B cell (primary cell): Measurements from ENCODE around the gene TRIB2. TPM values are rescaled to one million over a fixed set of nuclear protein-coding genes. Genes with fewer than 3 reads are reported as not detected.

Experiments
- ATAC-seq: fragments of 200-7000 bp; cut with Tn5 transposase; one replicate; pipeline ENCODE4 v1.10.0; 2021; ENCODE audit warnings: low read depth, mild to moderate bottlenecking, moderate number of reproducible peaks, moderate library complexity
- CTCF ChIA-PET: fragments of 350-600 bp; sonication (Branson Sonifier 250); formaldehyde crosslinking; loops from one replicate; lab custom pipeline; 2021; ENCODE audit warnings: antibody characterized with exemption, inconsistent platforms; lab: Charles Lee
- POLR2A ChIA-PET: fragments of 350-600 bp; sonication (Branson Sonifier 250); formaldehyde crosslinking; loops from one replicate; lab custom pipeline; 2021; ENCODE audit warnings: antibody characterized with exemption; lab: Charles Lee
- DNase-seq: peaks from one replicate; pipeline ENCODE4 v3.0.0; 2013
- H2AFZ ChIP-seq: 2 replicates; pipeline ENCODE4 v1.6.1; 2012; ENCODE audit warnings: mild to moderate bottlenecking, low read depth, low read length; ENCODE audit not compliant: insufficient read depth, poor library complexity, severe bottlenecking
- H3K27ac ChIP-seq, 2 donors: 1 replicate in 1 of 2; 2 replicates in 1 of 2; pipeline ENCODE4 v1.5.1; 2012 to 2013; ENCODE audit warnings: low read length in 2 of 2, mild to moderate bottlenecking in 2 of 2, moderate library complexity in 1 of 2
- H3K27me3 ChIP-seq, 4 experiments: fragments of 200-600 bp in 1 of 4; sonication (generic) in 1 of 4; replicated peaks in 1 of 4; 1 replicate in 2 of 4; 2 replicates in 2 of 4; pipeline versions ENCODE4 v1.6.1 to v1.7.0; 2013 to 2016; ENCODE audit warnings: low read length in 3 of 4, mild to moderate bottlenecking in 2 of 4, mixed read lengths in 1 of 4, moderate library complexity in 1 of 4; ENCODE audit not compliant: insufficient read depth in 4 of 4, control insufficient read depth in 3 of 4; ENCODE audit errors: control extremely low read depth in 1 of 4
- H3K36me3 ChIP-seq, 2 experiments: replicated peaks in 1 of 2; 1 replicate in 1 of 2; 2 replicates in 1 of 2; pipeline versions ENCODE4 v1.6.1 to v1.7.1; 2013; ENCODE audit warnings: low read length in 1 of 2; ENCODE audit not compliant: insufficient read depth in 2 of 2, control insufficient read depth in 1 of 2; ENCODE audit errors: control extremely low read depth in 1 of 2, extremely low read depth in 1 of 2
- H3K4me1 ChIP-seq, 2 donors: fragments of 200-600 bp in 1 of 2; sonication (generic) in 1 of 2; 1 replicate in 1 of 2; 2 replicates in 1 of 2; pipeline versions ENCODE4 v1.5.1 to v1.6.1; 2013 to 2017; ENCODE audit warnings: low read length in 2 of 2; ENCODE audit not compliant: control insufficient read depth in 2 of 2, insufficient read depth in 2 of 2
- H3K4me2 ChIP-seq: replicated peaks from 2 replicates; pipeline ENCODE3; 2012; ENCODE audit warnings: mild to moderate bottlenecking, low read depth, low read length; ENCODE audit not compliant: poor library complexity, severe bottlenecking
- H3K4me3 ChIP-seq, 5 experiments: fragments of 200-600 bp in 1 of 5; sonication (generic) in 1 of 5; 1 replicate in 3 of 5; 2 replicates in 2 of 5; pipeline versions ENCODE4 v1.5.1 to v1.7.0; 2011 to 2016; ENCODE audit warnings: low read length in 4 of 5, mild to moderate bottlenecking in 4 of 5, low read depth in 2 of 5, control low read depth in 1 of 5, moderate library complexity in 1 of 5; ENCODE audit not compliant: insufficient read depth in 1 of 5; ENCODE audit errors: control extremely low read depth in 1 of 5, extremely low read depth in 1 of 5
- H3K79me2 ChIP-seq: fragments of 200-600 bp; sonication (generic); one replicate; pipeline ENCODE4 v1.6.0; 2016; ENCODE audit warnings: low read length; ENCODE audit not compliant: control insufficient read depth, insufficient read depth
- H3K9ac ChIP-seq: fragments of 200-600 bp; sonication (generic); 2 replicates; pipeline ENCODE4 v1.6.1; 2017; ENCODE audit warnings: mild to moderate bottlenecking, low read length, moderate library complexity
- H3K9me3 ChIP-seq, 3 donors: one replicate each; pipeline versions ENCODE4 v1.6.1 to v1.7.1; 2013; ENCODE audit warnings: low read length in 2 of 3; ENCODE audit not compliant: control insufficient read depth in 2 of 3, insufficient read depth in 1 of 3; ENCODE audit errors: control extremely low read depth in 1 of 3
- H4K20me1 ChIP-seq: 2 replicates; pipeline ENCODE4 v1.6.0; 2012; ENCODE audit warnings: mild to moderate bottlenecking, low read length; ENCODE audit not compliant: insufficient read depth, control insufficient read depth, poor library complexity, severe bottlenecking
- H3K27ac Mint-ChIP-seq: one replicate; pipeline ENCODE4 v1.8.0; 2021; ENCODE audit warnings: mixed read lengths
- H3K27me3 Mint-ChIP-seq: one replicate; pipeline ENCODE4 v1.8.0; 2021; ENCODE audit warnings: mixed read lengths
- H3K4me1 Mint-ChIP-seq: one replicate; pipeline ENCODE4 v1.8.0; 2021; ENCODE audit warnings: mixed read lengths
- H3K4me3 Mint-ChIP-seq: one replicate; pipeline ENCODE4 v1.8.0; 2021; ENCODE audit warnings: mixed read lengths
- H3K9me3 Mint-ChIP-seq: one replicate; pipeline ENCODE4 v1.8.0; 2022; ENCODE audit warnings: mixed read lengths; ENCODE audit not compliant: insufficient read depth
- CTCF ChIP-seq: fragments of 200-600 bp; IDR thresholded peaks from one replicate; pipeline ENCODE4 v1.8.0; 2022; ENCODE audit warnings: antibody characterized with exemption, mild to moderate bottlenecking
- EZH2 ChIP-seq: IDR thresholded peaks from 2 replicates; pipeline ENCODE4 v1.6.1; 2012; ENCODE audit warnings: borderline replicate concordance, low read depth, mild to moderate bottlenecking, moderate library complexity, low read length; ENCODE audit not compliant: insufficient read depth, poor library complexity, severe bottlenecking
- WGBS: methylation state at CpG from one replicate; pipeline ENCODE4 v1.1.5; 2013; ENCODE audit warnings: missing lambda C conversion rate; ENCODE audit not compliant: insufficient coverage; 5-methylcytosine and 5-hydroxymethylcytosine counted together
- intact Hi-C: fragments of 100-400 bp; cut with micrococcal nuclease; formaldehyde crosslinking; loops from one replicate; pipeline ENCODE4 v1.10.0; 2022
- polyA plus RNA-seq: library from polyadenylated mRNA; depleted of rRNA; stranded (reverse); fragments of >200 nt; gene quantifications from 2 replicates; pipeline ENCODE4 v1.2.3, GENCODE V29; 2012
- total RNA-seq, 2 donors: library from RNA; stranded (reverse); fragments of 120-200 nt in 1 of 2; gene quantifications; 1 replicate in 1 of 2; 2 replicates in 1 of 2; pipeline versions ENCODE4 v1.2.3 to v1.2.4, GENCODE V29; 2013 to 2022

Gene TRIB2
- total and polyA plus RNA-seq, 2 donors (not counting 1 experiment from before 2014, with no cell fraction given) = 36.3 to 117 TPM

- H4K20me1 ChIP-seq = peaks cover 94% of the 10 kb centered on the region
- DNase-seq (peak; percentile 36), ATAC-seq (no peak)
- H3K4me3 ChIP-seq = peak overlapping the region in 1 of 5 experiments; percentile 16
- 38% methylated on average over 3 of the region's 5 CpGs for WGBS
- peaks cover 0 to 79% of the 10 kb centered on the region in 2 experiments for H3K36me3 ChIP-seq
- H3K4me2 ChIP-seq = peak overlapping the region; percentile 60
- H3K9me3 ChIP-seq = no peaks in the 10 kb centered on the region
- H2AFZ ChIP-seq = no peak overlapping the region
- peaks cover 64 to 70% of the 10 kb centered on the region in 2 donors for H3K4me1 ChIP-seq
- no peaks in the 10 kb centered on the region for H3K9me3 Mint-ChIP-seq
- peaks cover 83% of the 10 kb centered on the region for H3K4me1 Mint-ChIP-seq
- ChIA-PET POLR2A (interaction anchor here (0.5 to 3.6 kb wide), 2 partner anchors 11 to 1600 kb away, joined by 8 to 24 read pairs; partner anchors contain the start of gene TRIB2), CTCF (interaction anchor here (0.9 to 2.4 kb wide), 2 partner anchors 11 to 974 kb away, joined by 4 to 27 read pairs; partner anchors contain the start of gene TRIB2)
- H3K27me3 Mint-ChIP-seq = no peaks in the 10 kb centered on the region
- H3K27me3 ChIP-seq = no peaks in the 10 kb centered on the region
- intact Hi-C loops = loop anchor here (1.0 kb wide), 1 partner anchor 10 kb away; no protein-coding TSS in a partner anchor
- no peak overlapping the region for H3K9ac ChIP-seq
- TF ChIP-seq EZH2 = no peak
- no peak for TF ChIP-seq CTCF
- peak overlapping the region; percentile 65 for H3K4me3 Mint-ChIP-seq
- H3K79me2 ChIP-seq = peaks cover 95% of the 10 kb centered on the region
- peak overlapping the region; percentile 80 for H3K27ac Mint-ChIP-seq
- peak overlapping the region; percentile 67 to 69 for H3K27ac ChIP-seq
Measured at GRCh38 chr2:12727641-12728040, 10.9 kb downstream of the TRIB2 start.

- peak overlapping the region; percentile 67 to 69 for H3K27ac ChIP-seq
- H3K9me3 ChIP-seq = no peaks in the 10 kb centered on the region
- POLR2A ChIA-PET = interaction anchor here (0.5 to 3.6 kb wide), 3 partner anchors 11 to 1601 kb away, joined by 3 to 24 read pairs (median 8); partner anchors contain the start of gene TRIB2
- intact Hi-C loops = loop anchor here (1.0 kb wide), 1 partner anchor 11 kb away; no protein-coding TSS in a partner anchor
- H2AFZ ChIP-seq = peak overlapping the region; percentile 40
- H3K36me3 ChIP-seq = peaks cover 0 to 79% of the 10 kb centered on the region in 2 experiments
- WGBS = 3% methylated on average over 9 of the region's 9 CpGs
- peak overlapping the region; percentile 26 for H3K9ac ChIP-seq
- peaks cover 95% of the 10 kb centered on the region for H3K79me2 ChIP-seq
- peak; percentile 82 for ATAC-seq
- Mint-ChIP-seq H3K4me1 (peaks cover 81% of the 10 kb centered on the region), H3K27me3 (no peaks in the 10 kb centered on the region), H3K9me3 (no peaks in the 10 kb centered on the region), H3K4me3 (peak overlapping the region; percentile 65), H3K27ac (peak overlapping the region; percentile 80)
- TF ChIP-seq EZH2 (no peak), CTCF (no peak)
- H3K27me3 ChIP-seq = no peaks in the 10 kb centered on the region
- H3K4me1 ChIP-seq = peaks cover 64 to 70% of the 10 kb centered on the region in 2 donors
- H3K4me2 ChIP-seq = peak overlapping the region; percentile 60
- CTCF ChIA-PET = interaction anchor here (0.9 to 2.4 kb wide), 5 partner anchors 12 to 975 kb away, joined by 3 to 27 read pairs (median 4); partner anchors contain the start of gene TRIB2
- peak overlapping the region in 4 of 5 experiments; percentile 1 to 39 (median 12) for H3K4me3 ChIP-seq
- peaks cover 94% of the 10 kb centered on the region for H4K20me1 ChIP-seq
- DNase-seq = peak; percentile 82
Measured at GRCh38 chr2:12728221-12728777, 11.6 kb downstream of the TRIB2 start.
